NCI-H446 treated with DMSO at 0.1 percent for 48 hours (cell line): ENCODE data around the gene F2RL3.
"Not testable (repeated sequence)": the region's sequence is repeated elsewhere in the genome, so short reads cannot be mapped to it uniquely, and the experiment has no call there.

Source experiments
- DNase-seq: peaks from one replicate; lab custom pipeline; 2025; lab: John Stamatoyannopoulos, UW

The F2RL3 gene

DNA sequence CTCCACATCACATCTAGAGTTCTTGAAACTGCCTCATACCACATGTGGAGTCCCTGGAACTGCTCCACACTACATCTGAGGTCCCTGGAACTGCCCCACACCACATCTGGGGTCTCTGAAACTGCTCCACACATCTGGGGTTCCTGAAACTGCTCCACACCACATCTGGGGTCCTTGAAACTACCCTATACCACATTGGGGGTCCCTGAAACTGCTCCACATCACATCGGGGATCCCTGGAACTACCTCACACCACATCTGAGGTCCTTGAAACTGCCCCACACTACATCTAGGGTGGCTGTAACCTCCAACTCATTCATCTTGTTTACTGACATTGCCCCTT, 33.8 kb downstream of the F2RL3 start:
- DNase-seq = no peak

GRCh38 chr19:16922949-16923348, 34.1 kb downstream of the F2RL3 start:
- no peak for DNase-seq

DNA sequence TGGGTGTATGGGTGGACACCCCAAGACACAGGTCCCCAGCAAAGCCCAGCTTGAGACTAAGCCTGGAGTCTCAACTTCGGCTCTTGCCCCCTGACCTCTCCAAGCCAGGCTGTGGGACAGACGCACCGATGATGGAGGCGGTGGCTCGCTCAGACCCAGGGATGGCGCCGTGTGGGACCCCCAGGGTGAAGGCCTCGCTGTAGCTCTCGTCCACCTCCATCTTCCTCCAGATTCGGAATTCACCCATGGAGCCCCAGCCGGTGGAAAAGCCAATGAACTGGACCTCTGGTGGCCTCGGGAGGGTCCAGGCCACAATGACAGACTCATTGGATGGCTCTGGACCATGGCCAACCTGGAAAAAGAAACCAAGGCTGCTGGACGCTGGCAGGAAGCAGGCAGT, 39.1 kb downstream of the F2RL3 start:
- DNase-seq = no peak

- DNase-seq = no peak
Observed at GRCh38 chr19:16928351-16928750, 39.6 kb downstream of the F2RL3 start.

GRCh38 chr19:16928916-16929315, 40.1 kb downstream of the F2RL3 start:
- DNase-seq = no peak

DNA sequence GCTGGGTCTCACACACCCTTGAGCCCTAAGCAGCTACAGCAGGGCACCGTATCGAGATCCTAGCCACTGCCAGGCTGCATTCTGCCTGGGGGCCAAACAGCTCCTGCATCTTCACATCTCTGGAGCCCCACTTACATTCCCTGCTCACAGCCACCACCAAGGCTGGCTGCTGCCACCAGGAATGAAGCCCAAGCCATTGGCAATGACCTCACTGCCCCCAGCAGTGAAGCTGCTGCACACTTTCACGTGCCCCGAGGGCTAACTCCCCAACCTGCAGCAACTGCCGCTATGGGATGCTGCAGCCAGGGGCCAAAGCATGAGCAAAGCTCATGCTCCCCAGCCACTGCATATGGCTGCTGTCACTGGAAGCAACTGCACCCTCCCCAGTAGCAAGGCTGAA, 42.0 kb downstream of the F2RL3 start:
- DNase-seq = no peak

GRCh38 chr19:16931306-16931705, 42.5 kb downstream of the F2RL3 start:
- no peak for DNase-seq

DNA sequence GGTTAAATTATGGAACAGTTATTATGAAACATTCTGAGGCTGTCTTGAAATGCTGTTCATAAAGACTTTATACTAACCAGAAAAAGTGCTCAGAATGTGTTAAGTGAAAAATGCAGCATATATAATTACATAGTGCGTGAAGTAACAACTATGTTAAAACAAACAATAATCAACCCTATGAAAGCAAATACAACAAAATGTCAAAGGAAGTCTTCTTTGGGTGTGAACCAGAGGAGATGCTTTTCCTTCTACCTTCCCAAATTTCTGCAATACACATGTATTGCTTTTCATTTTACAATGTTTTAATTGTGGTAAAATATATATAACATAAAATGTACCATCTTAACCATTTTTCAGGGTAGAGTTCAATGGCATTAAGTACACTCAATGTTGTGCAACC, 45.7 kb downstream of the F2RL3 start:
- DNase-seq = no peak

- DNase-seq = no peak
Observed at GRCh38 chr19:16936901-16937300, 48.1 kb downstream of the F2RL3 start.

DNA sequence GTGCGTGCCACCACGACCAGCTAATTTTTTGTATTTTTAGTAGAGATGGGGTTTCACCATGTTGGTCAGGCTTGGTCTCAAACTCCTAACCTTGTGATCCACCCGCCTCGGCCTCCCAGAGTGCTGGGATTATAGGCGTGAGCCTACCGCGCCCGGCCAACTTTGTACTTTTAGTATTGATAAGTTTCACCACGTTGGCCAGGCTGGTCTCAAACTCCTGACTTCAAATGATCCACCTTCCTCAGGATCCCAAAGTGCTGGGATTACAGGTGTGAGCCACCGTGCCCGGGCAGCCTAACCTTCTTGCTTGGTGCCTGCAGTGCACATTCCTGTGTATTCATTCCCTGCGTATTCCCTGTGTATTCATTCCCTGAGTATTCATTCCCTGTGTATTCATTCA, 49.0 kb downstream of the F2RL3 start:
- not testable (repeated sequence) for DNase-seq

DNA sequence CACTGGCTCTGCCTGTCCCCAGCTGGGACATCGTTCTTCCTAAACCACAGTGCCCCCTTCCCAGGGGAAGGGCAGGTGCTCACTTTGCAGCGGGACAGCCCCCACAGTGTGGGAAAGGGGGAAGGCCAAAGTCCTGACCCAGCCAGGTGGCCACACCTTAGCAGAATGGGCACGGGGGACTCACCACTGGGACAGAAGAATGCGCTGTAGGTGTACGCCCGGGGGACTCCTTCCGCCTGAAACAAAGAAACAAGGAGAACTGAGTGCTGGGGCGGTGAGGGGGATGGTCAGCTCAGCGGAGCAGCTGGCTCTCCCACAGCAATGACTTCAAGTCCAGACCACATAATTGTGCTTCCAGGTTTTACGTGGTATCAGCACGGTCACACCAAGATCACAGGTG, 49.4 kb downstream of the F2RL3 start:
- no peak for DNase-seq

DNA sequence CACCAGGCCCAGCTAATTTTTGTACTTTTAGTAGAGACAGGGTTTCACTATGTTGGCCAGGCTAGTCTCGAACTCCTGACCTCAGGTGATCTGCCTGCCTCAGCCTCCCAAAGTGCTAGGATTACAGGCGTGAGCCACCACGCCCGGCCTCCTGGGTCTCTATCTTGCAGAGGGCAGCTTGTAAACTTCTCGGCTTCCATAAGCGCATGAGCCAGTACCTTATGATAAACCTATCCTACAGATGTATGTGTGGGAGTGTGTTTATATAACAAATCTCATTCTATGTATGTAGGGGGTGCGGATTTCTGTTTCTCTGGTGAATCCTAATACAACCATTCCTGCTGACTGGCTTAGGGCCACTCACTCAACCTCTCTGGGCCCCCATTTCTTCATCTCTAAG, 51.3 kb downstream of the F2RL3 start:
- DNase-seq = not testable (repeated sequence)

GRCh38 chr19:16940626-16941025, 51.8 kb downstream of the F2RL3 start:
- no peak for DNase-seq
